ENCODE measurements around the gene SF3A2. TPM values are rescaled to one million over a fixed set of nuclear protein-coding genes. Genes with fewer than 3 reads are reported as not detected.

SF3A2 gene
- total and polyA plus RNA-seq, 10 of the 15 experiments (the other 5 are each of a cell fraction or from before 2014, with no cell fraction given): 0.33 to 143 (median 30.6) TPM

DNA sequence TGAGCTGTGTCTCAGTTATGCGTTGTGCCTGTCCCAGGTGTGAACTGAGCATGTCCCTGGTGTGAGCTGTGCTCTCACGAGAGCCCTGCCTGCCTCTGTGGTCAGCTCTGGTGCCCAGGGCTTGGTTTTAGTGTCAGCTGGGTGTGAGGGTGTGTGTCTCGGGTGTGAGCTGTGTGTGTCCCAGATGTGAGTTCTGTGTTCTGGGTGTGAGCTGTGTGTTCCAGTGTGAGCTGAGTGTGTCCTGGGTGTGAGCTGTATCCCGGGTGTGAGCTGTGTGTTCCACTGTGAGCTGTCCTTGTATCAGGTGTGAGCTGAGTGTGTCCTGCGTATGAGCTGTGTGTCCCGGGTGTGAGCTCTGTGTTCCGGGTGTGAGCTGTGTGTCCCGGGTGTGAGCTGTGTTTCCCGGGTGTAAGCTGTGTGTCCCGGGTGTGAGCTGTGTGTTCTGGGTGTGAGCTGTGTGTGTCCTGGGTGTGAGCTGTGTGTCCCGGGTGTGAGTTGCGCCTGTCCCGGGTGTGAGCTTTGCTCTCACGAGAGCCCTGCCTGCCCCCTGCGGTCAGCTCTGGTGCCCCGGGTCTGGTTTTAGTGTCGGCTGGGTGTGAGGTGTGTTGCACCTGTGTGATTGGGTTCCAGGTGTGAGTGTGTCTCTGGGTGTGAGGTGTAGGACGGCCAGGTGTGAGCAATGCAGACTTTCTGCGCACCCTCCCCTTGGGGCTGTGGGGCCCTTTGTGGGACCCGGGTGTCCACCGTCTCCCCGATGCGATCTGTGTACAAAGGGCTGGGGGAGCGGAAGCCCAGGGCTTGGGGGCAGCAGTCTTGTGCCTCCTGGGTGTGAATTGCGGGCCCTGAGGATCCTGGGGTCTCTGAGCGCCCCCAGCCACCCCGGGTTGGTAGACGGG, 52.4 kb downstream of the SF3A2 start:
- CTCF ChIA-PET: interaction anchor here (0.6 to 2.5 kb wide), 8 partner anchors 15 to 348 kb away, joined by 3 to 13 read pairs (median 4); no protein-coding TSS in a partner anchor
- BruUV-seq (replicated peaks): no TSS peak
- H3K9me3 ChIP-seq (replicated peaks; ENCODE audit: control insufficient read depth, insufficient read depth, low read length): no peaks in the 10 kb centered on the region
- POLR2A ChIA-PET: interaction anchor here (0.5 to 1.5 kb wide), 7 partner anchors 17 to 197 kb away, joined by 3 to 8 read pairs (median 4); partner anchors contain the start of genes LSM7 and SPPL2B
- intact Hi-C loops (cut with micrococcal nuclease; ENCODE audit: unreplicated experiment): loop anchor here (1.0 kb wide), 1 partner anchor 39 kb away; the partner anchor contains the start of genes LSM7 and SPPL2B
- no peaks in the 10 kb centered on the region for H3K27me3 ChIP-seq (replicated peaks in 1 of 2; ENCODE audit: control insufficient read depth in 2 of 2, insufficient read depth in 2 of 2, low read length in 1 of 2)
- RAD21 ChIA-PET (ENCODE audit: unreplicated experiment): interaction anchor here (0.6 to 1.7 kb wide), 13 partner anchors 8 to 392 kb away, joined by 3 to 10 read pairs (median 4); partner anchors contain the start of genes LSM7 and SPPL2B
- H2AFZ ChIP-seq (ENCODE audit: control insufficient read depth, low read depth, low read length): peak overlapping the region; percentile 32
- H3K4me1 ChIP-seq (ENCODE audit: control insufficient read depth, insufficient read depth, low read length): peaks cover 30% of the 10 kb centered on the region
- WGBS (ENCODE audit: insufficient coverage, insufficient replicate concordance, low lambda C conversion rate, missing lambda C conversion rate): 17% methylated on average over 27 of the region's 28 CpGs
- SMC1A ChIA-PET (ENCODE audit: uncharacterized antibody, unreplicated experiment): interaction anchor here (0.9 to 2.9 kb wide), 6 partner anchors 14 to 117 kb away, joined by 3 to 11 read pairs (median 6); no protein-coding TSS in a partner anchor
- H4K20me1 ChIP-seq (ENCODE audit: control insufficient read depth, insufficient read depth): no peaks in the 10 kb centered on the region
- H3K79me2 ChIP-seq (ENCODE audit: control insufficient read depth, insufficient read depth, low read length): no peaks in the 10 kb centered on the region; the same call in 1 of the 2 replicates
- peak overlapping the region; percentile 98 for H3K4me2 ChIP-seq (ENCODE audit: control insufficient read depth, insufficient read depth)
- H3K9ac ChIP-seq (ENCODE audit: control insufficient read depth, insufficient read depth, low read length): peak overlapping the region; percentile 35
- H3K36me3 ChIP-seq (ENCODE audit: control insufficient read depth in 2 of 2, insufficient read depth in 2 of 2, low read length in 1 of 2): no peaks in the 10 kb centered on the region
- peak overlapping the region; percentile 74 for H3K27ac ChIP-seq (ENCODE audit: control insufficient read depth, insufficient read depth)
- ATAC-seq (peak; percentile 45), DNase-seq (ENCODE audit: low read depth, low spot score) (no peak), FAIRE-seq (no peak)
- peak overlapping the region; percentile 65 for H3K4me3 ChIP-seq
- in situ Hi-C loops (cut with MboI): no loop called here
- TF ChIP-seq E2F8 (IDR thresholded peaks at IDR 0.05; ENCODE audit: low read depth, partially characterized antibody) (no peak), MXI1 (IDR thresholded peaks at IDR 0.05; ENCODE audit: low read depth, low read length) (no peak), CREM (IDR thresholded peaks at IDR 0.05; ENCODE audit: low read depth) (no peak), ZSCAN29 (IDR thresholded peaks at IDR 0.05) (no peak), MEF2B (IDR thresholded peaks at IDR 0.05; ENCODE audit: partially characterized antibody, poor library complexity, severe bottlenecking) (no peak), CBX3 (IDR thresholded peaks at IDR 0.05; ENCODE audit: borderline replicate concordance, low read depth) (no peak), CHD2 (IDR thresholded peaks at IDR 0.05; ENCODE audit: borderline replicate concordance, low read depth, low read length) (0 out of 2 replicates have a peak, but pooled peaks have one; percentile 4), ATF2 (IDR thresholded peaks at IDR 0.05; ENCODE audit: low read length) (no peak), BHLHE40 (IDR thresholded peaks at IDR 0.05; ENCODE audit: borderline replicate concordance in 1 of 2, low read depth in 2 of 2, low read length in 1 of 2) (peak in 1 of 2 experiments; percentile 36; a peak in 1 of 4 replicates), FOXK2 (IDR thresholded peaks at IDR 0.05) (no peak), NR2F1 (conservative IDR thresholded peaks at IDR 0.05) (peak; percentile 19; the same call in 1 of the 2 replicates), SIN3A (IDR thresholded peaks at IDR 0.05; ENCODE audit: low read depth, low read length) (no peak), BACH1 (IDR thresholded peaks at IDR 0.05; ENCODE audit: borderline replicate concordance) (peak; percentile 60), POLR2AphosphoS5 (IDR thresholded peaks at IDR 0.05; ENCODE audit: low read length) (peak; percentile 64), HDGF (IDR thresholded peaks at IDR 0.05) (peak; percentile 86), KDM1A (IDR thresholded peaks at IDR 0.05; ENCODE audit: borderline replicate concordance) (no peak), SMAD1 (IDR thresholded peaks at IDR 0.05; ENCODE audit: low read depth, partially characterized antibody) (no peak)
- TF ChIP-seq, protein P1, sequence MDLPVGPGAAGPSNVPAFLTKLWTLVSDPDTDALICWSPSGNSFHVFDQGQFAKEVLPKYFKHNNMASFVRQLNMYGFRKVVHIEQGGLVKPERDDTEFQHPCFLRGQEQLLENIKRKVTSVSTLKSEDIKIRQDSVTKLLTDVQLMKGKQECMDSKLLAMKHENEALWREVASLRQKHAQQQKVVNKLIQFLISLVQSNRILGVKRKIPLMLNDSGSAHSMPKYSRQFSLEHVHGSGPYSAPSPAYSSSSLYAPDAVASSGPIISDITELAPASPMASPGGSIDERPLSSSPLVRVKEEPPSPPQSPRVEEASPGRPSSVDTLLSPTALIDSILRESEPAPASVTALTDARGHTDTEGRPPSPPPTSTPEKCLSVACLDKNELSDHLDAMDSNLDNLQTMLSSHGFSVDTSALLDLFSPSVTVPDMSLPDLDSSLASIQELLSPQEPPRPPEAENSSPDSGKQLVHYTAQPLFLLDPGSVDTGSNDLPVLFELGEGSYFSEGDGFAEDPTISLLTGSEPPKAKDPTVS (IDR thresholded peaks at IDR 0.05; ENCODE audit: low read depth, low read length): no peak
